Muscle layer of duodenum (tissue), 2 donors: ENCODE measurements around the gene SRMS.
"Not testable (repeated sequence)": the region's sequence is repeated elsewhere in the genome, so short reads cannot be mapped to it uniquely, and the experiment has no call there.

Source experiments
- H3K27ac ChIP-seq: one replicate; pipeline ENCODE4 v1.7.0; 2013; ENCODE audit warnings: mild to moderate bottlenecking, low read length
- H3K27me3 ChIP-seq: one replicate; pipeline ENCODE4 v1.7.0; 2013; ENCODE audit warnings: low read depth, mild to moderate bottlenecking, control low read depth, low read length
- H3K36me3 ChIP-seq, 2 donors: one replicate each; pipeline ENCODE4 v1.7.0; 2013; ENCODE audit warnings: low read length in 2 of 2, control low read depth in 1 of 2, mild to moderate bottlenecking in 1 of 2; ENCODE audit not compliant: insufficient read depth in 2 of 2, control insufficient read depth in 1 of 2
- H3K4me1 ChIP-seq, 2 donors: one replicate each; pipeline ENCODE4 v1.7.0; 2013; ENCODE audit warnings: low read length in 2 of 2, mild to moderate bottlenecking in 2 of 2, control low read depth in 1 of 2, moderate library complexity in 1 of 2; ENCODE audit not compliant: insufficient read depth in 2 of 2, control insufficient read depth in 1 of 2
- H3K4me3 ChIP-seq, 2 donors: one replicate each; pipeline ENCODE4 v1.7.0; 2013; ENCODE audit warnings: low read length in 2 of 2, low read depth in 1 of 2, mild to moderate bottlenecking in 1 of 2
- H3K9me3 ChIP-seq, 2 donors: one replicate each; pipeline ENCODE4 v1.7.0; 2013; ENCODE audit warnings: low read length in 2 of 2, control low read depth in 1 of 2, mild to moderate bottlenecking in 1 of 2; ENCODE audit not compliant: control insufficient read depth in 1 of 2
- donor health status: healthy.

SRMS gene

GRCh38 chr20:63562461-63563224 lies 15.1 kb upstream of the SRMS start:
- Histone ChIP-seq H3K4me3 (no peak overlapping the region), H3K27me3 (no peaks in the 10 kb centered on the region), H3K4me1 (no peaks in the 10 kb centered on the region), H3K9me3 (no peaks in the 10 kb centered on the region), H3K27ac (no peak overlapping the region), H3K36me3 (peaks cover 0 to 77% of the 10 kb centered on the region in 2 donors)

DNA sequence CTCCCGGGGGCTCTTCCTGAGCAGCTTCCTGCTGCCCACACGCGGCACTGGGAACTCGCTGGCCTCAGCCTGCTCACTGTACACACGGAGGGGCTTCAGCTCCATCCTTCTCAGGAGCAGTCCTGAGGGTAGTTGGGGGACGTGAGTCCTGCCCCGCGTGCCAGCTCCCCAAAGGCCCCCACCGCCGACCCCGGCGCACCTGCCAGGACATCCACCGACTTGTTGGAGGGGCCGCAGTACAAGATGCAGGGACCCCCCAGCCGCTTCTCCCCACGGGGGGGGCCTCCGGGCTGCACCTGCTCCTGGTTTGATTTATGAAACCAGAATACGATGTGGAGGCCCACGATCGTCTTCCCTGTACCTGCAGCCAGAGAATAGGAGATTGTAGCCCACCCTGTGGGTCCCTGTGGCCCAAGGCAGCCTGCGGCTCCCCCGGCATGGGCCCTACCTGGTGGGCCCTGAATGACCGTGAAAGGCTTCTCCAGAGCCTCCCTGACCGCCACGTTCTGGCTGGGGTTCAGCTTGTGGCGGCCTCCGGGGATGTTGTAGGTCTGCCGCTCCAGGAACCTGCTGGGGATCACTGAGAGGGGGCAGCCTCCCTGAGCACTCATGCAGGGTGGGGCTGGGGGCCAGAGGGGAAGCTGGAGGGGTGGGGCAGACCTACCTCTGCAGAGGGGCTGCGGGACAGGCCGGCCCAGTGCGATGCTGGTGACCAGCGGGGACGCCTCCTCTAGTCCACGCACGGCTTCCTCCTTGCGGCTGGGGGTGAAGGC lies 14.3 kb upstream of the SRMS start:
- H3K36me3 ChIP-seq, result peaks cover 0 to 77% of the 10 kb centered on the region in 2 donors
- H3K27ac ChIP-seq, result no peak overlapping the region
- H3K27me3 ChIP-seq, result no peaks in the 10 kb centered on the region
- H3K4me3 ChIP-seq, result no peak overlapping the region
- H3K9me3 ChIP-seq, result no peaks in the 10 kb centered on the region
- H3K4me1 ChIP-seq, result no peaks in the 10 kb centered on the region

DNA sequence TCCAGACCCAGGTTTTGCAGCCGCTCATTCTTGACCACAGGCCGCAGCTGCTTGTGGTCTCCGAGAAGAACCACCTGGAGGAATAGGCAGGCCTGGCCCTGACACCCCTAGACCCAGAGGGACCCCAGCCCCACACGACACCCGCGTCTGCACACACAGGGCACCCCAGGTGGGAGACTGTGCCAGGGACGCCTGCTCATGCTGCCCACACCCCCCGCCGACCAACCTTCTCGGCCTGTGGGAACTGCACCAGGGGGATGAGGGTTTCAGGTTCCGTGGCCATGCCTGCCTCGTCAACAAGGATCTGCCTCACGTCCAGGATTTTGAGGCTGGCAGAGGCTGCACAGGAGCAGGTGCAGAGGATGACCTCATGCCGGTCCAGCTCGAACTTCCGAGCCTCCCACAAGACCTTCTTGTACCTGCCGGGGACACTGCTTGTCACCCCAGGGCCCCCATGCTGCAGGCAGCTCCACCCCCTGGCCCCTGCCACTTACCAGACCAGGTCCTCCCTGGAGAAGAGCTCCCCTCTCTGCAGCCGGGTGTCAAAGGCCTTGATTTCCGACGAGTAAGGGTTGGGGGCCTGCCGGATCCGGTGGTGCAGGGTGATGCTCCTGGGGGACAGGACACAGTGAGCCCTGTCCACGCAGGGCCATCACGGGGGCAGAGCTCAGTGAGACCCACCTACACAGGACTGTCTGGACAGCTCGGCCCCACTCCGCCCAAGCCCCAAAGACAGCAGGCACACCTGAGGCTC lies 13.5 kb upstream of the SRMS start:
- Histone ChIP-seq H3K27me3 (no peaks in the 10 kb centered on the region), H3K4me1 (no peaks in the 10 kb centered on the region), H3K36me3 (peaks cover 0 to 70% of the 10 kb centered on the region in 2 donors), H3K27ac (no peak overlapping the region), H3K4me3 (no peak overlapping the region), H3K9me3 (no peaks in the 10 kb centered on the region)

GRCh38 chr20:63560333-63560805 lies 12.8 kb upstream of the SRMS start:
- Histone ChIP-seq H3K27me3 (no peaks in the 10 kb centered on the region), H3K4me1 (no peaks in the 10 kb centered on the region), H3K9me3 (no peaks in the 10 kb centered on the region), H3K27ac (no peak overlapping the region), H3K4me3 (no peak overlapping the region), H3K36me3 (peaks cover 0 to 63% of the 10 kb centered on the region in 2 donors)

GRCh38 chr20:63559485-63560332 lies 12.2 kb upstream of the SRMS start:
- H3K9me3 ChIP-seq, H3K4me3 ChIP-seq, H3K4me1 ChIP-seq, H3K27me3 ChIP-seq, H3K27ac ChIP-seq: not testable (repeated sequence)
- H3K36me3 ChIP-seq, result peaks cover 0 to 56% of the 10 kb centered on the region in 2 donors

DNA sequence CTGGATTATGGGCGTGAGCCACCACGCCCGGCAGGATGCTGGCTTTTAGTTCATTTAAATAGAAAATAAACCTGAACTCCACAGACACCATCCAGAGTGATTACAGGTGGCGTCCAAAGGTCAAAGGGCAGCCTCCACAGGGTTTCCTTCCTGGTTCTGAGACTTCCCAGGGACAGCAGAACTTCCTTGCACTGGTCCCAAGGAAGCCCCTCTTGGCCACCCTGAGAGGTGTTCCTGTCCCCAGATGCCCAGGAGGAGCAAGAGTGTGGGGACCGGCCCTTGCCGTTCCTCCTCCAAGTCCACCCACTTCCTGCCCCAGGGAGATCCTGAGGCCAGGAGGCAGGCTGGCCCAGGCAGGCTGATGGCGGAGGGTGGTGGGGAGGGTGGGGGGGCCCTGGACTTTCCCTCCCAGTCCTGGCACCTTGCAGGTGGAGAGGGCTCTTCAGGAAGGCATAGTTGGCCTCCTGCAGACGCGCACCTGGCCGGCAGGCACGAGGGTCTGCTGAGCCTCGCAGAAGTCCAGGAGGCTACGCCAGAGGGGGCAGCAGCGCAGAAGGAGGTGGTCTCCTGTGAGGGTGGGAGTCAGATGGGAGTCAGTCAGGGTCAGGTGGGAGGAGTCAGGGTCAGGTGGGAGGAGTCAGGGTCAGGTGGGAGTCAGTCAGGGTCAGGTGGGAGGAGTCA lies 11.4 kb upstream of the SRMS start:
- H3K27me3 ChIP-seq, result no peaks in the 10 kb centered on the region
- H3K9me3 ChIP-seq, result no peaks in the 10 kb centered on the region
- no peak overlapping the region for H3K27ac ChIP-seq
- peaks cover 0 to 5% of the 10 kb centered on the region in 2 donors for H3K4me1 ChIP-seq
- H3K36me3 ChIP-seq, result peaks cover 0 to 49% of the 10 kb centered on the region in 2 donors
- H3K4me3 ChIP-seq, result no peak overlapping the region

DNA sequence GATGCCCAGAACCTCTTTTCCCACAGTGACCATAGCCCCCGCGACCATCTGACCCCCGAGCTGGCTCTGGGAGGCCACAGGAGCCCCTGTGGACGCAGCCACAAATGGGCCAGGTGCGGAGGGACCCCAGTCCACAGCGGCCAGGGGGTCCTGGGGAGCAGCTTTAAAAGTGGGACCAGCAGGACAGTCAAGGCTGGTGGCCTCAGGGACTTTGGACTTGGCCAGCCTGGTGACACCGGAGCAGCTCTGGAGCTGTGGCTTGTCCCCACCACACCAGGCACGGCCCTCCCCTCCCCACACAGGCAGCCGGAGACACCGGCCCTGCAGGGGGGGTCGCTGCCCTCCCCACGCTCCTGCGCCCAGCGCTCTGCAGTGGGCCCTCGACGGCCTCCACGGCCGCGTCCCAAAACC lies 9.9 kb upstream of the SRMS start:
- Histone ChIP-seq H3K27ac (no peak overlapping the region), H3K27me3 (no peaks in the 10 kb centered on the region), H3K4me1 (peaks cover 0 to 10% of the 10 kb centered on the region in 2 donors), H3K9me3 (no peaks in the 10 kb centered on the region), H3K36me3 (peaks cover 0 to 34% of the 10 kb centered on the region in 2 donors), H3K4me3 (no peak overlapping the region)

GRCh38 chr20:63556873-63557478 lies 9.4 kb upstream of the SRMS start:
- H3K27me3 ChIP-seq, result no peaks in the 10 kb centered on the region
- no peak overlapping the region for H3K4me3 ChIP-seq
- no peaks in the 10 kb centered on the region for H3K9me3 ChIP-seq
- no peak overlapping the region for H3K27ac ChIP-seq
- peaks cover 0 to 10% of the 10 kb centered on the region in 2 donors for H3K4me1 ChIP-seq
- H3K36me3 ChIP-seq, result peaks cover 0 to 29% of the 10 kb centered on the region in 2 donors

- Histone ChIP-seq H3K9me3 (no peaks in the 10 kb centered on the region), H3K4me3 (no peak overlapping the region), H3K27me3 (no peaks in the 10 kb centered on the region), H3K4me1 (peaks cover 0 to 10% of the 10 kb centered on the region in 2 donors), H3K27ac (no peak overlapping the region), H3K36me3 (peaks cover 0 to 18% of the 10 kb centered on the region in 2 donors)
These were observed 8.3 kb upstream of the SRMS start for GRCh38 chr20:63555661-63556381.
